Mucosa of rectum (tissue), 2 donors: ENCODE data around the gene ST7L.
A peak's percentile ranks its signal among the peaks of the same experiment; 100 is the strongest.
"Not testable (repeated sequence)": the region's sequence is repeated elsewhere in the genome, so short reads cannot be mapped to it uniquely, and the experiment has no call there.

ENCODE experiments used
- H3K27ac ChIP-seq, 2 donors: one replicate each; pipeline ENCODE4 v1.7.0; 2013; ENCODE audit warnings: inconsistent platforms in 2 of 2, low read depth in 2 of 2, low read length in 2 of 2
- H3K27me3 ChIP-seq, 2 donors: one replicate each; pipeline ENCODE4 v1.7.0; 2013; ENCODE audit warnings: low read length in 2 of 2; ENCODE audit not compliant: control insufficient read depth in 2 of 2, insufficient read depth in 2 of 2
- H3K36me3 ChIP-seq, 2 donors: one replicate each; pipeline ENCODE4 v1.7.0; 2013; ENCODE audit warnings: low read length in 2 of 2; ENCODE audit not compliant: control insufficient read depth in 2 of 2, insufficient read depth in 2 of 2
- H3K4me1 ChIP-seq, 2 donors: one replicate each; pipeline ENCODE4 v1.7.0; 2013; ENCODE audit warnings: low read length in 2 of 2, mild to moderate bottlenecking in 1 of 2; ENCODE audit not compliant: control insufficient read depth in 2 of 2, insufficient read depth in 2 of 2
- H3K4me3 ChIP-seq, 2 donors: one replicate each; pipeline ENCODE4 v1.7.0; 2013; ENCODE audit warnings: low read length in 2 of 2
- H3K9ac ChIP-seq, 2 donors: one replicate each; pipeline ENCODE4 v1.7.0; 2013; ENCODE audit warnings: low read length in 2 of 2, low read depth in 1 of 2, mild to moderate bottlenecking in 1 of 2
- H3K9me3 ChIP-seq, 2 donors: one replicate each; pipeline ENCODE4 v1.7.0; 2013; ENCODE audit warnings: low read length in 2 of 2; ENCODE audit not compliant: control insufficient read depth in 2 of 2
- donor health status: healthy.
- donor health status: Normal muscosa, but diverticular disease.

ST7L gene

DNA sequence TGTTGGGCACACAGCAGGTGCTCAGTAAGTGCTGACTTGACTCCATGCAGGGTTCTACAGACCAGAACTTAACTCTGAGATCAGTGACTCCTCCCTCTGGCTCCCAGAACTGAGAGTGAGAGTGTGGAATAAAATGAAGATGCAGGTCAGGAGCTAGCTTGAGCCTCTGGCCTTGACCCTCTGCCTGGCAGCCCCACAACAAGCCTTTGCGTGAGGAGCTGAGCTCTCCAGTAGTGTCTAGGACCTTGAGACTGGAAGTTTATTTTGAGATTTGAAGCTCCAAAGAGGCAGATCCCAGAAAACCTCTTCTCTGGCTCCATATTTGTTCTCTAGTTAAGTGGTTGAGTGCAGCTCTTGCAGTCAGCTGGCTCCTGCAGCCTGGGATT lies 113.5 kb downstream of the ST7L start:
- Histone ChIP-seq H3K9me3 (no peaks in the 10 kb centered on the region), H3K4me1 (peaks cover 18 to 20% of the 10 kb centered on the region in 2 donors), H3K4me3 (no peak overlapping the region), H3K27me3 (peaks cover 21 to 24% of the 10 kb centered on the region in 2 donors), H3K36me3 (no peaks in the 10 kb centered on the region), H3K27ac (peak overlapping the region in 1 of 2 donors; percentile 11), H3K9ac (no peak overlapping the region)

GRCh38 chr1:112504661-112505399 lies 114.1 kb downstream of the ST7L start:
- Histone ChIP-seq H3K9me3 (no peaks in the 10 kb centered on the region), H3K4me1 (peaks cover 18 to 20% of the 10 kb centered on the region in 2 donors), H3K4me3 (no peak overlapping the region), H3K9ac (no peak overlapping the region), H3K27me3 (peaks cover 21% of the 10 kb centered on the region in 2 donors), H3K27ac (peak overlapping the region; percentile 11 to 19), H3K36me3 (no peaks in the 10 kb centered on the region)

GRCh38 chr1:112504001-112504660 lies 114.8 kb downstream of the ST7L start:
- no peaks in the 10 kb centered on the region for H3K36me3 ChIP-seq
- no peaks in the 10 kb centered on the region for H3K9me3 ChIP-seq
- peaks cover 18 to 19% of the 10 kb centered on the region in 2 donors for H3K4me1 ChIP-seq
- H3K9ac ChIP-seq = no peak overlapping the region
- H3K4me3 ChIP-seq = no peak overlapping the region
- H3K27me3 ChIP-seq = peaks cover 15 to 18% of the 10 kb centered on the region in 2 donors
- H3K27ac ChIP-seq = peak overlapping the region; percentile 11 to 35

- peaks cover 10 to 13% of the 10 kb centered on the region in 2 donors for H3K27me3 ChIP-seq
- peaks cover 8% of the 10 kb centered on the region in 2 donors for H3K4me1 ChIP-seq
- H3K36me3 ChIP-seq = no peaks in the 10 kb centered on the region
- H3K9ac ChIP-seq = no peak overlapping the region
- H3K4me3 ChIP-seq = peak overlapping the region in 1 of 2 donors; percentile 66
- no peaks in the 10 kb centered on the region for H3K9me3 ChIP-seq
- no peak overlapping the region for H3K27ac ChIP-seq
These were observed 116.1 kb downstream of the ST7L start for GRCh38 chr1:112502826-112503225.

GRCh38 chr1:112501810-112502641 lies 116.9 kb downstream of the ST7L start:
- H3K27ac ChIP-seq = no peak overlapping the region
- no peaks in the 10 kb centered on the region for H3K9me3 ChIP-seq
- peaks cover 4 to 7% of the 10 kb centered on the region in 2 donors for H3K4me1 ChIP-seq
- H3K27me3 ChIP-seq = peaks cover 10 to 13% of the 10 kb centered on the region in 2 donors
- H3K9ac ChIP-seq = peak overlapping the region; percentile 32 to 64
- peak overlapping the region; percentile 66 to 67 for H3K4me3 ChIP-seq
- H3K36me3 ChIP-seq = no peaks in the 10 kb centered on the region

DNA sequence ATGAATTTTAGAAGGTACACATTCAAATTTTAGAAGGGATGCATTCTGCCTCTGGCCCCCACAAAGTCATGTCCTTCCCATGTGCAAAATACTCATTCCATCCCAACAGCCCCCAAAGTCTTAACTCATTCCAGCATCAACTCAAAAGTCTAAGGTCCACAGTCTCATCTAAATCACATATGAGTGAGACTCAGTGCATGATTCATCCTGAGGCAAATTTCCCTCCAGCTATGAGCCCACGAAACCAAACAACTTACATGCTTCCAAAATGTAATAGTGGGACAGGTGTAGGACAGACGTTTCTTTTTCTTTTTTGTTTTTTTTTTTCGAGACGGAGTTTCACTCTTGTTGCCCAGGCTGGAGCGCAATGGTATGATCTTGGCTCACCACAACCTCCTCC lies 122.7 kb downstream of the ST7L start:
- Histone ChIP-seq H3K4me3 (no peak overlapping the region), H3K27ac (no peak overlapping the region), H3K4me1 (peaks cover 0 to 2% of the 10 kb centered on the region in 2 donors), H3K9me3 (no peaks in the 10 kb centered on the region), H3K27me3 (no peaks in the 10 kb centered on the region), H3K36me3 (no peaks in the 10 kb centered on the region), H3K9ac (no peak overlapping the region)

DNA sequence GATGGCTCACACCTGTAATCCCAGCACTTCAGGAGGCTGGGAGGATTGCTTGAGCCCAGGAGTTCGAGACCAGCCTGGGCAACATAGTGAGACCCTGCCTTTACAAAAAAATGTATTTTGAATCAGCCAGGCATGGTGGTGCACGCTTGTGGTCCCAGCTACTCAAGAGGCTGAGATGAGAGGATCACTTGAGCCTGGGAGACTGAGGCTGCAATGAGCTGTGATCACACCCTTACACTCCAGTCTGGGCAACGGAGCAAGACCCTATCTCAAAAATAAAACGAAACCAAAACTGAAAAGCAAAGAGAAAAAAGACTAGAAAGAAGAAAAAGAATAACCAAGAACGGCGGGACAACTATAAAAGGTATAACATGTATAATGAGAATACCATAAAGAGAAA lies 125.6 kb downstream of the ST7L start:
- Histone ChIP-seq H3K9me3 (no peaks in the 10 kb centered on the region), H3K36me3 (no peaks in the 10 kb centered on the region), H3K4me3 (no peak overlapping the region), H3K27me3 (no peaks in the 10 kb centered on the region), H3K27ac (no peak overlapping the region), H3K4me1 (peaks cover 0 to 5% of the 10 kb centered on the region in 2 donors), H3K9ac (no peak overlapping the region)

DNA sequence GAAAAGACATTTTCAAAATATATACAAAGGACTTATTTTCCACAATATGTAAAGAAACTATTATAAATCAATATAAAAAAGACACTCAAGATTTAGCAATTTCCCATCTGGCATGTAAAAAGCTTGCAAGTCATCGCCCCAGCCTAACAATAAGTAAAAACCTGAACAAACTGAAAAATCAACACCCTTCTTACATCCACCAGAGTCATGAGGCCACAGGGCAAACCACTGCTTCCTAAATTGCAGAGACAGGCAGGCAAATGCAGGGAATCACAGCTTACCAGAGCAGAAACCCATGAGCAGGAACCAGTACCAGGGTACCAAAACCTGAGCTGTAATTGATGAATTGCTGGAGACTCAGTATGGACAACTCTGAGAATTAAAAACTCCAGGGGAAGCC lies 126.9 kb downstream of the ST7L start:
- no peaks in the 10 kb centered on the region for H3K9me3 ChIP-seq
- no peak overlapping the region for H3K9ac ChIP-seq
- no peaks in the 10 kb centered on the region for H3K36me3 ChIP-seq
- no peaks in the 10 kb centered on the region for H3K27me3 ChIP-seq
- no peak overlapping the region for H3K27ac ChIP-seq
- no peak overlapping the region for H3K4me3 ChIP-seq
- H3K4me1 ChIP-seq = peaks cover 0 to 5% of the 10 kb centered on the region in 2 donors

- Histone ChIP-seq H3K9ac (no peak overlapping the region), H3K27ac (no peak overlapping the region)
These were observed 130.8 kb downstream of the ST7L start for GRCh38 chr1:112488141-112488540.

DNA sequence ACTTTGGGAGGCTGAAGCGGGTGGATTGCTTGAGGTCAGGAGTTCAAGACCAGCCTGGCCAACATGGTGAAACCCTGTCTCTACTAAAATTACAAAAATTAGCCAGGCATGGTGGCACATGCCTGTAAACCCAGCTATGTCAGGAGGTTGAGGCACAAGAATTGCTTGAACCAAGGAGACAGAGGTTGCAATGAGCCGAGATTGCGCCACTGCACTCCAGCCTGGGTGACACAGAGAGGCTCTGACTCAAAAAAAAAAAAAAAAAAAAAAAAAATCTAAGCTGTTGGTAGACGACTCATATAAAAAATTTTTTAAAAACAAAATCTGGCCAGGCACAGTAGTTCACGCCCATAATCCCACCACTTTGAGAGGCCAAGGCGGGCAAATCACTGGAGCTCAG lies 131.3 kb downstream of the ST7L start:
- H3K27ac ChIP-seq = not testable (repeated sequence)

More at GRCh38 chr1:112488141-112488540, 130.8 kb downstream of the ST7L start:
- Histone ChIP-seq H3K9me3 (no peaks in the 10 kb centered on the region), H3K4me3 (no peak overlapping the region), H3K27me3 (no peaks in the 10 kb centered on the region), H3K4me1 (peaks cover 0 to 5% of the 10 kb centered on the region in 2 donors), H3K36me3 (no peaks in the 10 kb centered on the region)

More for the DNA sequence above, 131.3 kb downstream of the ST7L start:
- not testable (repeated sequence) for H3K9ac ChIP-seq, H3K36me3 ChIP-seq, H3K9me3 ChIP-seq, H3K4me3 ChIP-seq, H3K4me1 ChIP-seq, H3K27me3 ChIP-seq
